NCI-H2081 (cell line): Measurements from ENCODE around the gene ASB4.
"Not testable (repeated sequence)": the region's sequence is repeated elsewhere in the genome, so short reads cannot be mapped to it uniquely, and the experiment has no call there.

Experiments
- DNase-seq, 2 experiments: peaks; one replicate each; lab custom pipeline; 2025; lab: John Stamatoyannopoulos, UW

ASB4 gene

GRCh38 chr7:95552010-95552926 lies 66.5 kb downstream of the ASB4 start:
- DNase-seq, result not testable (repeated sequence)

- DNase-seq, result no peak
Observed at GRCh38 chr7:95553939-95554338, 68.2 kb downstream of the ASB4 start.

- no peak for DNase-seq
Observed at GRCh38 chr7:95556777-95557176, 71.0 kb downstream of the ASB4 start.

GRCh38 chr7:95558864-95559263 lies 73.1 kb downstream of the ASB4 start:
- DNase-seq, result no peak

GRCh38 chr7:95560674-95561073 lies 74.9 kb downstream of the ASB4 start:
- DNase-seq, result no peak

GRCh38 chr7:95569720-95570119 lies 84.0 kb downstream of the ASB4 start:
- no peak for DNase-seq

DNA sequence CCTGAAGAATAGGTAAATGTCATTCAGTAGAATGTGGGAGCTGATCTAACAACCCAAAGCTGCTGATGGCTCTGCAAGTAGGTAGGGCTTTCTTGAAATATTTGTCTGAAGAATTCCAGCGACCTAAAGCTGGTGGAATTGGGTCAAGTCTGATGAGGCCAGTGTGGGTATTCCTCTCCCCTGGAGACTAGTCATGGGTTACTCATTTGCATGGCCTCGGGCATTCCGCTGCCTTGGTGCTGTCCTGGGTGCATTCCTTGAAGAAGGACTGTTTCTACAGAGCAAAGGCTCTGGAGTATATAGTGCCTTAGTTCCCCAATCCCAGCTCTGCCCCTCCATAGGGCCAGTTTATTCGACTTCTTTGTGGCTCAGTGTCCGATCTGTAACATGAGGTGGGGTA lies 91.4 kb downstream of the ASB4 start:
- DNase-seq, result no peak

DNA sequence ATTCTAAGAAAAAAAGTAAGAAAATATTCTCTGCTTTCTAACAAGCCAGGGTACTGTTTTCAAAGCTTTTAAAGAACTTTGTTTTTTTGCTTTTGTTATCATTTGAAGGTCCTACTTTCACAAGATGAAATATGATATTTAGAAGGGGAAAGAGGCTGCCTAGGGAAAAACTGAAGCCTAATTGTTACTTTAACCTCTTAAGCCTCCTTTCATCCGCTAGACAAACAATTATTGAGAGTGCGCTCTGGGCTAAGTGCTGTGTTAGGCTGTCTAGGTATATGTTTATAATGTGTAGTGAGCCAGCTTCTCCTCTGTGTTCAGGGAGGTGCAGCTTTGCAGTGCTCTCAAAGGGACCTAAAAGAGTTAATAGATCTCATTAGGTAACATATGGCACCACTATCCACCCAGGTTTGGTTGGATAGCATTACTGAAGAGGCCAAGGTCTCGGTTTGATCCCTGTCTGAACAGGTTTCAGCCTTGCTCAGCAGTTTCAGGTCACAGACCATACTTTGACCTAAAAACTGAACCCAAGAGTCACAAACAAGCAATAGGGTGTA lies 92.6 kb downstream of the ASB4 start:
- DNase-seq, result peak; percentile 7 to 49

DNA sequence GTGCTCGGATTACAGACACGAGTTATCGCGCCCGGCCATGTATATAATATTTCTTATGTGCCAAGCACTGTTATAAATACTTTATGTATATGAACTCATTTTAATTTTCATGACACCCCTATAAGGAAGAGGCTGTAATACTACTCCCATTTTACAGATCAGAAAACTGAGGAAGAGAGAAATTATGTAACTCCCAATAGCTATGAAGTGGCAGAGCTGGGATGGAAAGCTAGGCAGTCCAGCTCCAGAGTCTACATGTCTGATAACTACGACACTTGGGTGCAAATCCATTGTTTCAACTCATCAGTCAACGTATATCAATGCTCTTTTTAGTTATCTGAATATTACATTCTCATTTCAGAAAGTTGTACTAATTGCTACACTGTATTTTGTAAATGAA lies 93.6 kb downstream of the ASB4 start:
- no peak for DNase-seq

DNA sequence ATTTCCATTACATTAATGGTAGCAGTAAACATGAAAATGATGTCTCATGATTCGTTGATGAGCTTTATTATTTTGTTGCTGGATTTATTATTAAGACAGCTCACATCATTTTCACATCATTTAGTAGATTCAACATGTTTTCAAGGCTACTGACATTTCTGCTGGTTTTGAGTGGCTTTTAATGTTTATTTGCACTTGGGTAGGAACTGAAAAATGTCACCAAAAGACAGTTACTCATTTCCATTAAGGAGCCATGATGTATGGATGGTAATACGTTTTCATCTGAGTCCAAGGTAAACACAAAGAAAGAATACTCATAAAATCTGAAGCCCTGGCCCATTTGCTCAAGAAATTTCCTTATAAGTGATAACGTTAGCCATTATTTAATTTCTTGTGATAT lies 95.7 kb downstream of the ASB4 start:
- DNase-seq, result no peak

DNA sequence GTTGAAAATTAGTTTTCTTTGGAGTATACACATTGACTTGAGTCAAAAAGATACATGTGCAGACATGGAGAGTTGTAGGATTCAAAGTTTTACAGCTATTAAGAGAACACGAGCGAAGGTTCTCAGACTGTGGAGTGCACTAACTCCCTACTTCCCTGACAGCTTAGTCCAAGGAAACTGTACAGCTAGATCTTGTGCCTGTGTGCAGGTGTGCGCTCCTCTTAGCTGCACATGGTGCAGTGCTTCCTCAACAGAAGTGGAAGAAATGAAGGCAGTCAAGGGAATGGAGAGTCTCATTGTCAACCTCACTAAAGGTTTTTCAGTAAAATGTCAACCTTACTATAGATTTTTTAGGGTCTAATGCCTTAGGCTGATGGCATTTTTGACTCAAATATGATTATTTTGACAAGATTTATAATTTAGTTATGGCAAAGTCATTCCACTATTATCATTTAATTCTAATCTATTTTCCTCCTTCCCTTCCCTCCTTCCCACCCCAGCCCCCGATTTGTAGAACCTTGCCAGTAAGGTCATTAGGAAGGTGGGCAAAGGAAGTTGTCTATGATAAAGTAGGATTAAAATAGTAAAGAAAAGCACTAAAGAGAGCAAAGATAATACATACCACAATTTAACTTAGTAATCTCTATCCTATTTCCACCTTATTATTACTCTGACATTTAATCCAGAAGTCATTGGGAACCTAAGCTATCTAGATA lies 97.0 kb downstream of the ASB4 start:
- DNase-seq, result no peak

DNA sequence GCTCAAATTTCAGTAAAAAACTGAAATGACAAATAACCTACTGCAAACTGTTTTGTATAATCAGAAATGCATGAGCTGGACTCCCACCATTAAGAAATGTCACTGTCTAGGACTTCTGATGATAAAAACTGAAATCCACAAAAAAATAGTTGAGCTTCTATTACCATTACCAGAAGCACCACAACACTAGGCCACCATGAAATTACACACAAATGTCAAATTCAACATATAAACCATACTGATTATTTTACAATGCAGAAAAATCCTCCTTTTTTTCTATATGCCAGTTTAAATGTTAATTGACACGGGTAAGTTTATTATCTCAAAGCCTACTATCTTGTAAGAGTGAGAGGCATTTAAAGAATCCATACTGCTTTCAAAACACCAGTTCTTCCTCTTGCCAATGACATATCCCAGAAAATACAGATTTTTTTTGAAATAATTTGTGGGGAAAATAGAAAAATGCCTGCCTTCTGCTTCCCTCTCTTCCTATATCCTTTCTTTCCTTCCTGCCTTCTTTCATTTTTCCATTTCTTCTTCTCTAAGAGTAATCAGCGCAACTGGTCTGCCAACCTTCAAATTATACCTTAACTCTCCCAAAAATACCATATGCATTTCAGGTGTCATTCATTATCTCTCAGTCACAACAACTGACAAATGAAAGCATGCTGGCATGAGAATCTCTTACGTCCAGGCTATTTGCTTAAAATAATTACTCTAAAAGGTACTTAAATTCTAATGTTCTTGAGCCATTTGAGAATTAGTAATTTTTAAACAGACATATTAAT lies 98.3 kb downstream of the ASB4 start:
- DNase-seq, result no peak

GRCh38 chr7:95584769-95585425 lies 99.2 kb downstream of the ASB4 start:
- DNase-seq, result no peak

DNA sequence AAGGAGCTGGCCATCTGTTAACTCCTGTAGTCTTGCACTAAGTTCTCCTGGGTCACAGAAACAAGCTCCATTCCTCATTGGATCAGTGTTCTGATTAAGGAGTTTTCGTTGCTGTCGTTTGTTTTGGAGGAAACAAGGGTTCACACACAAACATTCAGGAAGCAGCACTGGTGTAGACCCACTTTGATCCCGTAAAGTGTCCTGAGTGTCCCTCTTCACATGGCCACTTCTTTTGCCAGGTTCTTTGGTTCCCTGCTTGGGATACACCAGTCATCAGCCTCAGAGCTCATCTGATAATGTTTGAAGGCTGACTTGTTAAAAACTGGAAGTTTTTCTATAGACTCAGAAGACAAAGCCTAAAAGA lies 99.7 kb downstream of the ASB4 start:
- DNase-seq, result no peak

- no peak for DNase-seq
Observed at GRCh38 chr7:95586951-95587301, 101.2 kb downstream of the ASB4 start.

GRCh38 chr7:95589031-95589430 lies 103.3 kb downstream of the ASB4 start:
- no peak for DNase-seq

GRCh38 chr7:95589766-95590165 lies 104.0 kb downstream of the ASB4 start:
- DNase-seq, result no peak
